Measurements from ENCODE around the gene ATP5F1B. TPM values are rescaled to one million over a fixed set of nuclear protein-coding genes. Genes with fewer than 3 reads are reported as not detected.

The ATP5F1B gene
- total and polyA plus RNA-seq, 7 experiments from 2014 or later: 217 to 688 (median 317) TPM

DNA sequence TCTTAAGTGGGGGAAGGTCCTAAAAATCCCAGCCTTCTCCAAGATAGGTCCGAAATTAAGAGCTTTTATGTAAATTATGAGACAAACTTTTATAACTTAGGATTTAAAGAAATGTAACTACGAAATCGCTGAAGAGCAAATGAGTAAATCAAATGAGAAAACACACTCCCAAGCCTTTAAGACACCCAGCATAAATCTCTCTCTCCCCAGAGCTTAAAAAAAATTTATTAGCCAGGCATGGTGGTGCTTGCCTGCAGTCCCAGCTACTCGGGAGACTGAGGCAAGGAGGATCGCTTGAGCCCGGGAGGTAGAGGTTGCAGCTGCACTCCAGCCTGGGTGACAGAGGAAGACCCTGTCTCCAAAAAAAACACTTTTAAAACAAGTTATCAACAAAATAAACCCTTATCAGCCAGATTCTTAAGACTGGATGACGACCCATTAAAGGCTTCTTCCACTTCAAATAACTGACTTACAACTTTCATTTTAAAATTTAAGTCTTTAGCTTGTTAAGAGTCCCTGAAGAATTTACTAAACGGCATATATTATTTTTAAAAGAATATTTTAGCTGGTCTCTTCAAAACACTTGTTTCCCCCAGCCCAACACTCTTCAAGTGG, 39.1 kb upstream of the ATP5F1B start:
- H3K4me3 Mint-ChIP-seq: peak overlapping the region; percentile 88 to 100 (median 98)
- ATAC-seq (no peak), DNase-seq (peak in 1 of 9 donors; percentile 27)
- Histone ChIP-seq H3K9me3 (ENCODE audit: control insufficient read depth in 2 of 3, low read length in 3 of 3) (no peaks in the 10 kb centered on the region), H3K4me1 (ENCODE audit: control insufficient read depth in 2 of 2, insufficient read depth in 2 of 2, low read length in 2 of 2) (peaks cover 33% of the 10 kb centered on the region in 2 donors), H3K4me3 (ENCODE audit: low read length) (peak overlapping the region; percentile 72), H3K27me3 (ENCODE audit: control insufficient read depth in 2 of 2, insufficient read depth in 2 of 2, low read length in 2 of 2) (no peaks in the 10 kb centered on the region), H3K27ac (ENCODE audit: low read depth, low read length) (peak overlapping the region; percentile 98), H3K36me3 (ENCODE audit: control insufficient read depth in 2 of 3, insufficient read depth in 3 of 3, low read length in 3 of 3) (peaks cover 0 to 24% (median 0%) of the 10 kb centered on the region in 3 experiments)
- peaks cover 31 to 68% (median 53%) of the 10 kb centered on the region in 7 donors for H3K4me1 Mint-ChIP-seq
- H3K27me3 Mint-ChIP-seq: no peaks in the 10 kb centered on the region
- peak overlapping the region; percentile 75 to 100 (median 97) for H3K27ac Mint-ChIP-seq
- peaks cover 0 to 30% (median 22%) of the 10 kb centered on the region in 5 donors for H3K36me3 Mint-ChIP-seq
- intact Hi-C loops (cut with micrococcal nuclease): loop anchor here (1.0 to 5.0 kb wide), 8 partner anchors 39 to 1067 kb away; partner anchors contain the start of genes BLOC1S1 (in 1 of the 2), CDK4 (in 1 of the 2), NACA (in 1 of the 2) and RPL41 (in 1 of the 2)
- POLR2A ChIA-PET: interaction anchor here (0.7 to 9.0 kb wide), 13 partner anchors 9 to 1259 kb away, joined by 3 to 104 read pairs (median 10); partner anchors contain the start of genes ATP5F1B, BAZ2A and NACA
- H3K9me3 Mint-ChIP-seq: peaks cover 0 to 3% (median 0%) of the 10 kb centered on the region in 11 donors
- CTCF ChIA-PET: interaction anchor here (0.8 to 2.4 kb wide), 4 partner anchors 12 to 115 kb away, joined by 5 to 6 read pairs (median 6); no protein-coding TSS in a partner anchor

DNA sequence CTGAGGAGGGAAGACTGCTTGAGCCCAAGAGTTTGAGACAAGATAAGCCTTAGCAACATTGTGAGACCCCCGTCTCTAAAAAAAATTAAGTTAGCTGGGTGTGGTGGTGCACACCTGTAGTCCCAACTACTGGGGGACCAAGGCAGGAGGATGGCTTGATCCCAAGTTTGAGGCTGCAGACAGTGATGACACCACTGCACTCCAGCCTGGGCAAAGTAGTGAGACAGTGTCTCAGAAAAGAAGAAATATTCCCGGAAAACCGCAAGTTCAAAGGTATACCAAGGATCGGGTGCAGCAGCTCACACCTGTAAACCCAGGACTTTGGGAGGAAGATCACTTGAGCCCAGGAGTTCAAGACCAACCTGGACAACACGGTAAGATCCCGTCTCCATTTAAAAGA, 36.5 kb upstream of the ATP5F1B start:
- Histone ChIP-seq H3K4me1 (ENCODE audit: control insufficient read depth in 2 of 2, insufficient read depth in 2 of 2, low read length in 2 of 2) (peaks cover 45 to 50% of the 10 kb centered on the region in 2 donors), H3K9me3 (ENCODE audit: control insufficient read depth in 2 of 3, low read length in 3 of 3) (no peaks in the 10 kb centered on the region), H3K36me3 (ENCODE audit: control insufficient read depth in 2 of 3, insufficient read depth in 3 of 3, low read length in 3 of 3) (peaks cover 0 to 20% (median 0%) of the 10 kb centered on the region in 3 experiments), H3K4me3 (ENCODE audit: low read length) (no peak overlapping the region), H3K27ac (ENCODE audit: low read depth, low read length) (no peak overlapping the region), H3K27me3 (ENCODE audit: control insufficient read depth in 2 of 2, insufficient read depth in 2 of 2, low read length in 2 of 2) (no peaks in the 10 kb centered on the region)
- intact Hi-C loops (cut with micrococcal nuclease): no loop called here
- Mint-ChIP-seq H3K27ac (peak overlapping the region; percentile 69 to 97 (median 86)), H3K27me3 (no peaks in the 10 kb centered on the region), H3K4me3 (peak overlapping the region; percentile 44 to 99 (median 64)), H3K36me3 (peaks cover 0 to 30% (median 23%) of the 10 kb centered on the region in 5 donors), H3K9me3 (peaks cover 0 to 2% (median 0%) of the 10 kb centered on the region in 11 donors), H3K4me1 (peaks cover 41 to 83% (median 66%) of the 10 kb centered on the region in 7 donors)
- DNase-seq: no peak
- CTCF ChIA-PET: interaction anchor here (0.7 to 1.5 kb wide), 3 partner anchors 15 to 344 kb away, joined by 3 to 5 read pairs (median 3); no protein-coding TSS in a partner anchor
- POLR2A ChIA-PET: interaction anchor here (0.6 to 9.0 kb wide), 5 partner anchors 37 to 312 kb away, joined by 4 to 103 read pairs (median 6); partner anchors contain the start of genes ATP5F1B and BAZ2A
- no peak for ATAC-seq

DNA sequence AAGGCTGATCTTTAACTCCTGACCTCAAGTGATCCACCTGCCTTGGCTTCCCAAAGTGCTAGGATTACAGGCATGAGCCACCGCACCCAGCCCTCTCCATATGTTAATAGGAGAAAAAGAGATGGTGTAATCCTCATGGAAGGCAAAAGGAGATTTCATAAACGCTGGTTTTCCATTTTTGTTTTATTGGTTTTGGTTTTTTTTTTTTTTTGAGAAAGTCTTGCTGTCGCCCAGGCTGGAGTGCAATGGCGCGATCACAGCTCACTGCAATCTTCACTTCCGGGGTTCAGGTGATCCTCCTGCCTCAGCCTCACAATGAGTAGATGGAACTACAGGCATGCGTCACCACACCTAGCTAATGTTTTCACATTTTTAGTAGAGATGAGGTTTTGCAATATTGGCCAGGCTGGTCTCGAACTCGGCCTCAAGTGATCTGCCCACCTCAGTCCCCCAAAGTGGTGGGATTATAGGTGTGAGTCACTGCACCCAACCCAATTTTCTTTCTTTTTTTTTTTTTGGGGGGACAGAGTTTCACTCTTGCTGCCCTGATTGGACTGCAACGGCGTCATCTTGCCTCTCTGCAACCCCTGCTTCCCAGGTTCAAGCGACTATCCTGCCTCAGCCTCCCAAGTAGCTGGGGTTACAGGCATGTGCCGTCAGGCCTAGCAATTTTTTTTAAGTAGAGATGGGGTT, 34.2 kb upstream of the ATP5F1B start:
- H3K27ac ChIP-seq (ENCODE audit: low read depth, low read length): no peak overlapping the region
- H3K4me1 ChIP-seq (ENCODE audit: control insufficient read depth in 2 of 2, insufficient read depth in 2 of 2, low read length in 2 of 2): peaks cover 45 to 55% of the 10 kb centered on the region in 2 donors
- Mint-ChIP-seq H3K36me3 (peaks cover 0 to 20% (median 12%) of the 10 kb centered on the region in 5 donors), H3K27ac (peak overlapping the region in 7 of 9 donors; percentile 4 to 84 (median 66)), H3K4me1 (peaks cover 40 to 88% (median 68%) of the 10 kb centered on the region in 7 donors), H3K9me3 (peaks cover 0 to 2% (median 0%) of the 10 kb centered on the region in 11 donors), H3K27me3 (no peaks in the 10 kb centered on the region), H3K4me3 (peak overlapping the region in 7 of 10 donors; percentile 6 to 63 (median 49))
- H3K27me3 ChIP-seq (ENCODE audit: control insufficient read depth in 2 of 2, insufficient read depth in 2 of 2, low read length in 2 of 2): no peaks in the 10 kb centered on the region
- intact Hi-C loops (cut with micrococcal nuclease): no loop called here
- no peak for ATAC-seq
- no peaks in the 10 kb centered on the region for H3K9me3 ChIP-seq (ENCODE audit: control insufficient read depth in 2 of 3, low read length in 3 of 3)
- no peak for DNase-seq
- H3K4me3 ChIP-seq (ENCODE audit: low read length): no peak overlapping the region
- peaks cover 0 to 20% (median 0%) of the 10 kb centered on the region in 3 experiments for H3K36me3 ChIP-seq (ENCODE audit: control insufficient read depth in 2 of 3, insufficient read depth in 3 of 3, low read length in 3 of 3)
- CTCF ChIA-PET: interaction anchor here (0.6 kb wide), 2 partner anchors 301 to 341 kb away, joined by 3 to 5 read pairs; no protein-coding TSS in a partner anchor
- POLR2A ChIA-PET: interaction anchor here (0.6 to 4.5 kb wide), 3 partner anchors 8 to 312 kb away, joined by 3 to 30 read pairs (median 3); partner anchors contain the start of genes NACA and PTGES3

DNA sequence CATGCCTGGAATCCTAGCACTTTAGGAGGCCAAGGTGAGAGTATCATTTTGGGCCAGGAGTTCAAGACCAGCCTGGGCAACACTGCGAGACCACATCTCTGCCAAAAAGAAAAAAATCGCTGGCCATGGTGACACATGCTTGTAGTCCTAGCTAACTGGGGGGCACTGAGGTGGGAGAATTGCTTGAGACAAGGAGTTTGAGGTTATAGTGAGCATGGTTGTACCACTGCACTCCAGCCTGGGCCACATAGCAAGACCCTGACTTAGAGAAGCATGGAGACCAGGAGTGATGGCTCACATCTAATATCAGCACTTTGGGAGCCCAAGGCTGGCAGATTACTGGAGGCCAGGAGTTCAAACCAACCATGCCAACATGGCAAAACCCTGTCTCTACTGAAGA, 33.1 kb upstream of the ATP5F1B start:
- ChIA-PET CTCF (no interaction called here), POLR2A (interaction anchor here (0.5 to 4.5 kb wide), 5 partner anchors 9 to 74 kb away, joined by 3 to 30 read pairs (median 4); partner anchors contain the start of gene PTGES3)
- no peak overlapping the region for H3K27ac ChIP-seq (ENCODE audit: low read depth, low read length)
- ATAC-seq: no peak
- no peaks in the 10 kb centered on the region for H3K27me3 Mint-ChIP-seq
- peaks cover 0 to 20% (median 0%) of the 10 kb centered on the region in 3 experiments for H3K36me3 ChIP-seq (ENCODE audit: control insufficient read depth in 2 of 3, insufficient read depth in 3 of 3, low read length in 3 of 3)
- peaks cover 41 to 44% of the 10 kb centered on the region in 2 donors for H3K4me1 ChIP-seq (ENCODE audit: control insufficient read depth in 2 of 2, insufficient read depth in 2 of 2, low read length in 2 of 2)
- H3K4me1 Mint-ChIP-seq: peaks cover 28 to 83% (median 61%) of the 10 kb centered on the region in 7 donors
- peak overlapping the region; percentile 1 to 84 (median 66) for H3K27ac Mint-ChIP-seq
- intact Hi-C loops (cut with micrococcal nuclease): no loop called here
- H3K9me3 ChIP-seq (ENCODE audit: control insufficient read depth in 2 of 3, low read length in 3 of 3): no peaks in the 10 kb centered on the region
- H3K9me3 Mint-ChIP-seq: peaks cover 0 to 2% (median 0%) of the 10 kb centered on the region in 11 donors
- H3K4me3 ChIP-seq (ENCODE audit: low read length): no peak overlapping the region
- peaks cover 0 to 16% (median 6%) of the 10 kb centered on the region in 5 donors for H3K36me3 Mint-ChIP-seq
- no peaks in the 10 kb centered on the region for H3K27me3 ChIP-seq (ENCODE audit: control insufficient read depth in 2 of 2, insufficient read depth in 2 of 2, low read length in 2 of 2)
- no peak for DNase-seq
- H3K4me3 Mint-ChIP-seq: peak overlapping the region in 7 of 10 donors; percentile 1 to 63 (median 21)

DNA sequence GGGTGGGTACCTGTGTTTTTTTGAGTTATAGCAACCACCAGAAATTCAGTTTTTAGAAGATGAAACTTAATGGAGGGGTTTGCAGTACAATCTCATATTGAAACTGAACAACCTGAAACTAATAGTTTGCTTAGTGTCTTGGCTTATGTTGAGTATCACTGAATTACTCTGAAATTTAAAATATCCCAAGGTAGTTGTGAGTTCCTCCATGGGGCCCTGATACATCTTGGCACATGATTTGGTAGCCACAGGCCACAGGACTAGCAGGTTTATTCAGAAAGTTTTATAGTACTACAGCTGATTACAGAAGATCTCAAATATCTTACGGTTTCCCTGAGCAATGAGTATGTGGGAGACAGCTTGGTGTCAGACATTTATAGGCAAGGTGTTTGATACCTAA, 31.9 kb upstream of the ATP5F1B start:
- Histone ChIP-seq H3K27me3 (ENCODE audit: control insufficient read depth in 2 of 2, insufficient read depth in 2 of 2, low read length in 2 of 2) (no peaks in the 10 kb centered on the region), H3K4me3 (ENCODE audit: low read length) (no peak overlapping the region), H3K36me3 (ENCODE audit: control insufficient read depth in 2 of 3, insufficient read depth in 3 of 3, low read length in 3 of 3) (peaks cover 0 to 20% (median 0%) of the 10 kb centered on the region in 3 experiments), H3K9me3 (ENCODE audit: control insufficient read depth in 2 of 3, low read length in 3 of 3) (no peaks in the 10 kb centered on the region), H3K4me1 (ENCODE audit: control insufficient read depth in 2 of 2, insufficient read depth in 2 of 2, low read length in 2 of 2) (peaks cover 42 to 48% of the 10 kb centered on the region in 2 donors), H3K27ac (ENCODE audit: low read depth, low read length) (peak overlapping the region; percentile 34)
- Mint-ChIP-seq H3K4me3 (peak overlapping the region in 4 of 10 donors; percentile 42 to 63 (median 48)), H3K9me3 (peaks cover 0 to 2% (median 0%) of the 10 kb centered on the region in 11 donors), H3K36me3 (peaks cover 0 to 20% (median 6%) of the 10 kb centered on the region in 5 donors), H3K27me3 (no peaks in the 10 kb centered on the region), H3K4me1 (peaks cover 30 to 85% (median 63%) of the 10 kb centered on the region in 7 donors), H3K27ac (peak overlapping the region in 8 of 9 donors; percentile 50 to 87 (median 71))
- ATAC-seq (peak; percentile 10), DNase-seq (no peak)
- CTCF ChIA-PET: interaction anchor here (0.5 to 1.0 kb wide), 4 partner anchors 12 to 118 kb away, joined by 3 to 4 read pairs (median 3); no protein-coding TSS in a partner anchor
- POLR2A ChIA-PET: interaction anchor here (0.6 to 4.5 kb wide), 7 partner anchors 10 to 213 kb away, joined by 3 to 30 read pairs (median 6); partner anchors contain the start of genes NACA and PTGES3
- intact Hi-C loops (cut with micrococcal nuclease): no loop called here

Data from naive thymus-derived CD4-positive, alpha-beta T cell (primary cell).